ENCODE measurements around the gene CREB1. TPM values are rescaled to one million over a fixed set of nuclear protein-coding genes. Genes with fewer than 3 reads are reported as not detected.

Gene CREB1
- 36.2 and 51.6 TPM in 2 replicates for total RNA-seq

GRCh38 chr2:207529330-207530159 is at the start of gene CREB1:
Gene CREB1 (plus strand): TSS chr2:207529962. CDS start chr2:207555636, 25,674 bp downstream.

GRCh38 chr2:207625014-207625907 is 95.5 kb downstream of the CREB1 start, which contains the start of gene METTL21A:
Gene METTL21A (minus strand): TSS chr2:207625394. CDS start chr2:207624375, 1,019 bp downstream.

Other genes starting within 250 kb of the CREB1 start
- gene METTL21A, start 95.4 kb downstream of the CREB1 start, total RNA-seq = 9.9 and 10.1 TPM in 2 replicates
- gene CCNYL1, start 181.7 kb downstream of the CREB1 start, total RNA-seq = 8.9 and 14.5 TPM in 2 replicates
- gene FZD5, start 239.9 kb downstream of the CREB1 start, total RNA-seq = 4.8 and 7.4 TPM in 2 replicates

Measured in nasal cavity respiratory epithelium epithelial cell of viscerocranial mucosa (primary cell).